Central memory CD8-positive, alpha-beta T cell (primary cell): ENCODE measurements around the gene SLC1A2.
A peak's percentile ranks its signal among the peaks of the same experiment; 100 is the strongest.

Experiments
- ATAC-seq: fragments of 150-1000 bp; cut with Tn5 transposase; replicated peaks from 2 replicates; pipeline ENCODE4 v1.10.0; 2022; ENCODE audit warnings: mild to moderate bottlenecking, moderate FRiP score, moderate number of reproducible peaks; ENCODE audit not compliant: poor library complexity, severe bottlenecking; ENCODE audit errors: extremely low read depth
- DNase-seq, 2 donors: peaks; one replicate each; pipeline ENCODE4 v3.0.0; 2021; ENCODE audit warnings: low spot score in 2 of 2
- H3K27ac Mint-ChIP-seq: one replicate; pipeline ENCODE4 v1.8.0; 2022; ENCODE audit warnings: low read depth, mild to moderate bottlenecking, moderate library complexity, mixed read lengths
- H3K27me3 Mint-ChIP-seq: one replicate; pipeline ENCODE4 v1.8.0; 2022; ENCODE audit warnings: mixed read lengths
- H3K36me3 Mint-ChIP-seq: one replicate; pipeline ENCODE4 v1.8.0; 2022; ENCODE audit warnings: mild to moderate bottlenecking, moderate library complexity, mixed read lengths; ENCODE audit not compliant: insufficient read depth
- H3K4me1 Mint-ChIP-seq: one replicate; pipeline ENCODE4 v1.8.0; 2022; ENCODE audit warnings: mixed read lengths
- H3K4me3 Mint-ChIP-seq: one replicate; pipeline ENCODE4 v1.8.0; 2022; ENCODE audit warnings: mild to moderate bottlenecking, moderate library complexity, mixed read lengths
- H3K9me3 Mint-ChIP-seq: one replicate; pipeline ENCODE4 v1.8.0; 2022; ENCODE audit warnings: mixed read lengths

Gene SLC1A2

GRCh38 chr11:35305670-35306382, 113.5 kb downstream of the SLC1A2 start:
- peak overlapping the region; percentile 57 for H3K4me3 Mint-ChIP-seq
- H3K4me1 Mint-ChIP-seq, result peaks cover 15% of the 10 kb centered on the region
- peak; percentile 25 to 30 for DNase-seq
- peak overlapping the region; percentile 83 for H3K27ac Mint-ChIP-seq
- no peak for ATAC-seq
- peaks cover 3% of the 10 kb centered on the region for H3K36me3 Mint-ChIP-seq
- H3K27me3 Mint-ChIP-seq, result no peaks in the 10 kb centered on the region
- no peaks in the 10 kb centered on the region for H3K9me3 Mint-ChIP-seq

GRCh38 chr11:35304900-35305460, 114.4 kb downstream of the SLC1A2 start:
- Mint-ChIP-seq H3K4me1 (peaks cover 15% of the 10 kb centered on the region), H3K4me3 (peak overlapping the region; percentile 57), H3K36me3 (peaks cover 3% of the 10 kb centered on the region), H3K27me3 (no peaks in the 10 kb centered on the region), H3K27ac (peak overlapping the region; percentile 83), H3K9me3 (no peaks in the 10 kb centered on the region)
- DNase-seq (no peak), ATAC-seq (no peak)

GRCh38 chr11:35304386-35304775, 115.0 kb downstream of the SLC1A2 start:
- DNase-seq, result no peak
- Mint-ChIP-seq H3K9me3 (no peaks in the 10 kb centered on the region), H3K4me1 (peaks cover 15% of the 10 kb centered on the region), H3K27ac (no peak overlapping the region), H3K27me3 (no peaks in the 10 kb centered on the region), H3K36me3 (peaks cover 3% of the 10 kb centered on the region), H3K4me3 (no peak overlapping the region)
- no peak for ATAC-seq

GRCh38 chr11:35303596-35304385, 115.6 kb downstream of the SLC1A2 start:
- no peak overlapping the region for H3K4me3 Mint-ChIP-seq
- H3K36me3 Mint-ChIP-seq, result peaks cover 3% of the 10 kb centered on the region
- no peak for ATAC-seq
- no peaks in the 10 kb centered on the region for H3K27me3 Mint-ChIP-seq
- H3K4me1 Mint-ChIP-seq, result peaks cover 15% of the 10 kb centered on the region
- H3K9me3 Mint-ChIP-seq, result no peaks in the 10 kb centered on the region
- no peak overlapping the region for H3K27ac Mint-ChIP-seq
- DNase-seq, result no peak

GRCh38 chr11:35302398-35302797, 117.0 kb downstream of the SLC1A2 start:
- DNase-seq (no peak), ATAC-seq (no peak)
- Mint-ChIP-seq H3K27me3 (peaks cover 3% of the 10 kb centered on the region), H3K4me1 (peaks cover 15% of the 10 kb centered on the region), H3K27ac (peak overlapping the region; percentile 4), H3K4me3 (no peak overlapping the region), H3K9me3 (no peaks in the 10 kb centered on the region), H3K36me3 (no peaks in the 10 kb centered on the region)

- no peak overlapping the region for H3K4me3 Mint-ChIP-seq
- peaks cover 1% of the 10 kb centered on the region for H3K36me3 Mint-ChIP-seq
- no peaks in the 10 kb centered on the region for H3K9me3 Mint-ChIP-seq
- peaks cover 15% of the 10 kb centered on the region for H3K27me3 Mint-ChIP-seq
- H3K4me1 Mint-ChIP-seq, result no peaks in the 10 kb centered on the region
- DNase-seq (no peak), ATAC-seq (no peak)
- H3K27ac Mint-ChIP-seq, result no peak overlapping the region
These were observed 121.0 kb downstream of the SLC1A2 start for GRCh38 chr11:35298369-35298768.

GRCh38 chr11:35295751-35296150, 123.6 kb downstream of the SLC1A2 start:
- no peak overlapping the region for H3K4me3 Mint-ChIP-seq

GRCh38 chr11:35293699-35294098, 125.7 kb downstream of the SLC1A2 start:
- peaks cover 7% of the 10 kb centered on the region for H3K4me1 Mint-ChIP-seq
- no peak overlapping the region for H3K27ac Mint-ChIP-seq

More at GRCh38 chr11:35295751-35296150, 123.6 kb downstream of the SLC1A2 start:
- H3K9me3 Mint-ChIP-seq, result no peaks in the 10 kb centered on the region
- ATAC-seq (no peak), DNase-seq (no peak)
- peaks cover 15% of the 10 kb centered on the region for H3K27me3 Mint-ChIP-seq
- peaks cover 7% of the 10 kb centered on the region for H3K4me1 Mint-ChIP-seq
- peaks cover 1% of the 10 kb centered on the region for H3K36me3 Mint-ChIP-seq
- H3K27ac Mint-ChIP-seq, result no peak overlapping the region

GRCh38 chr11:35293035-35293434, 126.3 kb downstream of the SLC1A2 start:
- H3K27ac Mint-ChIP-seq, result no peak overlapping the region
- H3K9me3 Mint-ChIP-seq, result no peaks in the 10 kb centered on the region
- peaks cover 7% of the 10 kb centered on the region for H3K4me1 Mint-ChIP-seq
- DNase-seq (no peak), ATAC-seq (no peak)
- H3K27me3 Mint-ChIP-seq, result peaks cover 15% of the 10 kb centered on the region
- H3K36me3 Mint-ChIP-seq, result peaks cover 1% of the 10 kb centered on the region
- H3K4me3 Mint-ChIP-seq, result no peak overlapping the region

More at GRCh38 chr11:35293699-35294098, 125.7 kb downstream of the SLC1A2 start:
- peaks cover 15% of the 10 kb centered on the region for H3K27me3 Mint-ChIP-seq
- DNase-seq (no peak), ATAC-seq (no peak)
- no peaks in the 10 kb centered on the region for H3K9me3 Mint-ChIP-seq
- no peak overlapping the region for H3K4me3 Mint-ChIP-seq
- H3K36me3 Mint-ChIP-seq, result peaks cover 1% of the 10 kb centered on the region

GRCh38 chr11:35292279-35292678, 127.1 kb downstream of the SLC1A2 start:
- Mint-ChIP-seq H3K4me1 (peaks cover 7% of the 10 kb centered on the region), H3K4me3 (no peak overlapping the region)
- no peak for ATAC-seq

GRCh38 chr11:35290876-35291275, 128.5 kb downstream of the SLC1A2 start:
- H3K9me3 Mint-ChIP-seq, result no peaks in the 10 kb centered on the region
- H3K36me3 Mint-ChIP-seq, result peaks cover 1% of the 10 kb centered on the region
- peaks cover 7% of the 10 kb centered on the region for H3K4me1 Mint-ChIP-seq
- DNase-seq, result no peak
- no peak overlapping the region for H3K27ac Mint-ChIP-seq
- no peaks in the 10 kb centered on the region for H3K27me3 Mint-ChIP-seq
- no peak for ATAC-seq
- H3K4me3 Mint-ChIP-seq, result no peak overlapping the region

More at GRCh38 chr11:35292279-35292678, 127.1 kb downstream of the SLC1A2 start:
- peaks cover 1% of the 10 kb centered on the region for H3K36me3 Mint-ChIP-seq
- no peak for DNase-seq
- H3K27me3 Mint-ChIP-seq, result peaks cover 12% of the 10 kb centered on the region
- no peaks in the 10 kb centered on the region for H3K9me3 Mint-ChIP-seq
- H3K27ac Mint-ChIP-seq, result no peak overlapping the region

- H3K4me3 Mint-ChIP-seq, result no peak overlapping the region
- H3K4me1 Mint-ChIP-seq, result peaks cover 7% of the 10 kb centered on the region
- ATAC-seq, result no peak
- no peak for DNase-seq
- H3K9me3 Mint-ChIP-seq, result no peaks in the 10 kb centered on the region
- H3K36me3 Mint-ChIP-seq, result peaks cover 1% of the 10 kb centered on the region
- H3K27me3 Mint-ChIP-seq, result no peaks in the 10 kb centered on the region
- no peak overlapping the region for H3K27ac Mint-ChIP-seq
These were observed 129.5 kb downstream of the SLC1A2 start for GRCh38 chr11:35289821-35290220.
